Measurements from ENCODE around the gene RGS6.

RGS6 gene

GRCh38 chr14:72401632-72402376, 469.6 kb downstream of the RGS6 start:
- H3K4me3 ChIP-seq (ENCODE audit: control insufficient read depth in 1 of 7, extremely low read depth in 1 of 7, insufficient read depth in 4 of 7, low read depth in 2 of 7, low read length in 6 of 7), result peak overlapping the region in 3 of 7 experiments; percentile 28 to 46 (median 33)
- H3K9me3 ChIP-seq (ENCODE audit: control extremely low read depth in 1 of 5, control insufficient read depth in 4 of 5, insufficient read depth in 2 of 5, low read depth in 1 of 5, low read length in 4 of 5), result no peaks in the 10 kb centered on the region
- peak overlapping the region in 1 of 2 experiments; percentile 68 for H3K27ac ChIP-seq (ENCODE audit: insufficient read depth in 1 of 2, low read depth in 1 of 2, low read length in 2 of 2, poor library complexity in 1 of 2, severe bottlenecking in 2 of 2)
- peaks cover 12 to 31% (median 24%) of the 10 kb centered on the region in 4 experiments for H3K4me1 ChIP-seq (ENCODE audit: control extremely low read depth in 1 of 4, control insufficient read depth in 4 of 4, insufficient read depth in 4 of 4, low read length in 3 of 4)
- H3K27me3 ChIP-seq (replicated peaks in 2 of 5; ENCODE audit: control insufficient read depth in 4 of 5, insufficient read depth in 5 of 5, low read length in 4 of 5), result no peaks in the 10 kb centered on the region
- no peaks in the 10 kb centered on the region for H3K36me3 ChIP-seq (ENCODE audit: control insufficient read depth in 4 of 4, insufficient read depth in 4 of 4, low read length in 3 of 4)
- DNase-seq, result peak; percentile 90 to 97 (median 97)
- 0% methylated on average over 5 of the region's 8 CpGs for WGBS (ENCODE audit: insufficient coverage)
- ChIA-PET CTCF (no interaction called here), POLR2A (interaction anchor here (0.6 kb wide), 1 partner anchor 38 kb away, joined by 5 read pairs; no protein-coding TSS in a partner anchor)

DNA sequence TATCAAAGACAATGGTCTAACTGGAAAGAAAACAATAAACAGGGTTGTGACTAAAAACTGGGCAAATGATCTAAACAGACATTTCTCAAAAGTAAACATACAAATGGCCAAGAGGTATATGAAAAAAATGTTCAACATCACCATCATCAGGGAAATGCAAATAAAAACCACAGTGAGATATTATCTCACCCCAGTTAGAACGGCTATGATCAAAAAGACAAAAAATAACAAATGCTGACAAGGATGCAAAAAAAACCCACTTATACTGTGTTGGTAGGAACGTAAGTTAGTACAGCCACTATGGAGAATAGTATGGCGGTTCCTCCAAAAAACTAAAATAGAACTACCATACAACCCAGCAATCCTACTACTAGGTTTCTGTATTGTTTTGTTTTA, 470.1 kb downstream of the RGS6 start:
- peak overlapping the region in 2 of 7 experiments; percentile 33 to 46 for H3K4me3 ChIP-seq (ENCODE audit: control insufficient read depth in 1 of 7, extremely low read depth in 1 of 7, insufficient read depth in 4 of 7, low read depth in 2 of 7, low read length in 6 of 7)
- DNase-seq, result peak; percentile 39 to 79 (median 60)
- no CpG with 5 or more reads among the region's 3 CpGs for WGBS (ENCODE audit: insufficient coverage)
- ChIA-PET POLR2A (no interaction called here), CTCF (no interaction called here)
- no peaks in the 10 kb centered on the region for H3K9me3 ChIP-seq (ENCODE audit: control extremely low read depth in 1 of 5, control insufficient read depth in 4 of 5, insufficient read depth in 2 of 5, low read depth in 1 of 5, low read length in 4 of 5)
- no peak overlapping the region for H3K27ac ChIP-seq (ENCODE audit: insufficient read depth in 1 of 2, low read depth in 1 of 2, low read length in 2 of 2, poor library complexity in 1 of 2, severe bottlenecking in 2 of 2)
- H3K4me1 ChIP-seq (ENCODE audit: control extremely low read depth in 1 of 4, control insufficient read depth in 4 of 4, insufficient read depth in 4 of 4, low read length in 3 of 4), result peaks cover 12 to 31% (median 24%) of the 10 kb centered on the region in 4 experiments
- H3K36me3 ChIP-seq (ENCODE audit: control insufficient read depth in 4 of 4, insufficient read depth in 4 of 4, low read length in 3 of 4), result no peaks in the 10 kb centered on the region
- no peaks in the 10 kb centered on the region for H3K27me3 ChIP-seq (replicated peaks in 2 of 5; ENCODE audit: control insufficient read depth in 4 of 5, insufficient read depth in 5 of 5, low read length in 4 of 5)

DNA sequence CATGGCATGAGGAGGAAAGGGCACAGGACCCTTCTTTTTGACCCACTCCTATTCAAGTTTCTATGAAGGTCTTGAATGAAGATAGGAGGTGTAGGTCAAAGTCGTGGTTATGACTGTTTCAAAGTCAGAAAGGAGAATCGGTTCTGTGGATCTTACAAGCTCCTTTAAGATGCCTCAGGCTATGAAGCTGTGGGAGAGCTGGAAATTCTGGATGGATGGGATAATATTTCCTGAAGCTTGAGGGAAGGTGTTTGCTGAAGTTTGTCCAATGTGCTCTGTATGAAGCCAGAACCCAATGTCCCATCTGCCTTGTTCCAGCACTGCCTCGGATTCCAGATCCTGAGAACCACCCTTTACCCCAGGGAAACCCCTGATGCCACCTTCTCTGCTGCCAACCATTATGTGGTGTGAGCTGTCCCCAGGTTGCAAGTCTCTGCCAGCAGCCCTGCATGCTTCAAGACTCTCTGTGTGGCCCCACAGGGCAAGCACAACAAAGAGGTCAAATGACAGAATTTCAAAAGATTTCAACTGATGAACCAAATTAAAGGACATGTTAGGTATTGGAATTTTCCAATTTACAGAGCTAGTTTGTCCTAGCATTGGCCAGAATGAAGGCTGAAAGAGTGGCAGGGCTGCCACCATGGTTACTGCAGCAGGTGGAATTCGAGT, 472.0 kb downstream of the RGS6 start:
- no peak overlapping the region for H3K27ac ChIP-seq (ENCODE audit: insufficient read depth in 1 of 2, low read depth in 1 of 2, low read length in 2 of 2, poor library complexity in 1 of 2, severe bottlenecking in 2 of 2)
- ChIA-PET CTCF (interaction anchor here (1.8 to 1.9 kb wide), 2 partner anchors 16 to 380 kb away, joined by 6 to 7 read pairs; no protein-coding TSS in a partner anchor), POLR2A (no interaction called here)

GRCh38 chr14:72404998-72405397, 472.8 kb downstream of the RGS6 start:
- no peak overlapping the region for H3K27ac ChIP-seq (ENCODE audit: insufficient read depth in 1 of 2, low read depth in 1 of 2, low read length in 2 of 2, poor library complexity in 1 of 2, severe bottlenecking in 2 of 2)
- WGBS (ENCODE audit: insufficient coverage), result 74% methylated on average over 3 of the region's 3 CpGs
- H3K4me1 ChIP-seq (ENCODE audit: control extremely low read depth in 1 of 4, control insufficient read depth in 4 of 4, insufficient read depth in 4 of 4, low read length in 3 of 4), result peaks cover 12 to 30% (median 24%) of the 10 kb centered on the region in 4 experiments
- no peak overlapping the region for H3K4me3 ChIP-seq (ENCODE audit: control insufficient read depth in 1 of 7, extremely low read depth in 1 of 7, insufficient read depth in 4 of 7, low read depth in 2 of 7, low read length in 6 of 7)
- DNase-seq, result no peak
- H3K36me3 ChIP-seq (ENCODE audit: control insufficient read depth in 4 of 4, insufficient read depth in 4 of 4, low read length in 3 of 4), result no peaks in the 10 kb centered on the region
- no peaks in the 10 kb centered on the region for H3K27me3 ChIP-seq (replicated peaks in 2 of 5; ENCODE audit: control insufficient read depth in 4 of 5, insufficient read depth in 5 of 5, low read length in 4 of 5)
- ChIA-PET CTCF (interaction anchor here (1.8 to 1.9 kb wide), 2 partner anchors 15 to 381 kb away, joined by 6 to 7 read pairs; no protein-coding TSS in a partner anchor), POLR2A (no interaction called here)
- peaks cover 0 to 5% (median 0%) of the 10 kb centered on the region in 5 experiments for H3K9me3 ChIP-seq (ENCODE audit: control extremely low read depth in 1 of 5, control insufficient read depth in 4 of 5, insufficient read depth in 2 of 5, low read depth in 1 of 5, low read length in 4 of 5)

More for the DNA sequence above, 472.0 kb downstream of the RGS6 start:
- Histone ChIP-seq H3K36me3 (ENCODE audit: control insufficient read depth in 4 of 4, insufficient read depth in 4 of 4, low read length in 3 of 4) (no peaks in the 10 kb centered on the region), H3K4me1 (ENCODE audit: control extremely low read depth in 1 of 4, control insufficient read depth in 4 of 4, insufficient read depth in 4 of 4, low read length in 3 of 4) (peaks cover 12 to 31% (median 24%) of the 10 kb centered on the region in 4 experiments), H3K9me3 (ENCODE audit: control extremely low read depth in 1 of 5, control insufficient read depth in 4 of 5, insufficient read depth in 2 of 5, low read depth in 1 of 5, low read length in 4 of 5) (peaks cover 0 to 4% (median 0%) of the 10 kb centered on the region in 5 experiments), H3K4me3 (ENCODE audit: control insufficient read depth in 1 of 7, extremely low read depth in 1 of 7, insufficient read depth in 4 of 7, low read depth in 2 of 7, low read length in 6 of 7) (no peak overlapping the region), H3K27me3 (replicated peaks in 2 of 5; ENCODE audit: control insufficient read depth in 4 of 5, insufficient read depth in 5 of 5, low read length in 4 of 5) (no peaks in the 10 kb centered on the region)
- DNase-seq, result no peak
- WGBS (ENCODE audit: insufficient coverage), result 90% methylated on average over 2 of the region's 4 CpGs

DNA sequence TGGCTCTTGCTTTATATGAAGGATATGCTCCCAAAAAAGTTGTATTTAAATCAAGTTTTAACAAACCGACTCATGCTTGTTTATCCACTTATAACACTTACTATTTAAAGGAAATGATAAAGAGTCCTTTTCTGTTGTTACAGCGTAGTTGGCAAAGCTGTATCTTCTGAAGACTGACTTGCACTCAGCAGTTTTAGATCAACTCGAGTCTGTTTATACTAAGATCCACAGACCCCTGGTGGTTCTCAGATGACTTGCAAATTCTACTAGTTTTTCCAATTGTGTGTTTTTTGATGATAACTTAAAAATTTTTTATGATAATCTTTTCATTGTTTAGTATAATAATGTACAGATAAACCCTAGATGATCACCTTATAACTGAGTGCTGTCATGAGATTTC, 475.8 kb downstream of the RGS6 start:
- CTCF ChIA-PET, result interaction anchor here (1.6 to 2.2 kb wide), 2 partner anchors 10 to 18 kb away, joined by 3 to 5 read pairs; no protein-coding TSS in a partner anchor
- POLR2A ChIA-PET, result no interaction called here

DNA sequence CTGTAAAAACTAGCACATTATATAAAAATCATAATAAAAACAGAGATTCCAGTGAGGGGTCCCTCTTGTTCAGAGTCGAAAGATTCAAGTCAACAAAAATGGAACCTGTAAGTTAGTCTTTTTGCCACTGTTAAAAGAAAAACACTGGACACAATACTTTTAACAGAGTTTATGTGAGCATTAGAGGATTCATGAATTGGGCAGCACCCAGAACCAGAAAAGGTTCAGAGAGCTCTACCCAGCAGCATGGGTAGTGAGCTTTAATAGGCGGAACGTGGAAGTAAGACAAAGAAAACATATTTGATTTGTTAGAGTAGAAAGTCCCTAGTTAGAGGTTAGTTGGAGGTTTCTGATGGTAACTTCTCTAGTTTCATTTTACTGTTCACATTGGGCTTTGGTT, 476.8 kb downstream of the RGS6 start:
- Histone ChIP-seq H3K9me3 (ENCODE audit: control extremely low read depth in 1 of 5, control insufficient read depth in 4 of 5, insufficient read depth in 2 of 5, low read depth in 1 of 5, low read length in 4 of 5) (peaks cover 0 to 5% (median 0%) of the 10 kb centered on the region in 5 experiments), H3K27me3 (replicated peaks in 2 of 5; ENCODE audit: control insufficient read depth in 4 of 5, insufficient read depth in 5 of 5, low read length in 4 of 5) (no peaks in the 10 kb centered on the region), H3K4me1 (ENCODE audit: control extremely low read depth in 1 of 4, control insufficient read depth in 4 of 4, insufficient read depth in 4 of 4, low read length in 3 of 4) (no peaks in the 10 kb centered on the region), H3K27ac (ENCODE audit: insufficient read depth in 1 of 2, low read depth in 1 of 2, low read length in 2 of 2, poor library complexity in 1 of 2, severe bottlenecking in 2 of 2) (no peak overlapping the region), H3K4me3 (ENCODE audit: control insufficient read depth in 1 of 7, extremely low read depth in 1 of 7, insufficient read depth in 4 of 7, low read depth in 2 of 7, low read length in 6 of 7) (no peak overlapping the region), H3K36me3 (ENCODE audit: control insufficient read depth in 4 of 4, insufficient read depth in 4 of 4, low read length in 3 of 4) (no peaks in the 10 kb centered on the region)
- ChIA-PET CTCF (interaction anchor here (2.2 kb wide), 1 partner anchor 9 kb away, joined by 5 read pairs; no protein-coding TSS in a partner anchor), POLR2A (no interaction called here)
- no CpG with 5 or more reads among the region's 3 CpGs for WGBS (ENCODE audit: insufficient coverage)
- DNase-seq, result peak in 2 of 3 donors; percentile 11 to 36

More for the DNA sequence above, 475.8 kb downstream of the RGS6 start:
- H3K9me3 ChIP-seq (ENCODE audit: control extremely low read depth in 1 of 5, control insufficient read depth in 4 of 5, insufficient read depth in 2 of 5, low read depth in 1 of 5, low read length in 4 of 5), result peaks cover 0 to 5% (median 0%) of the 10 kb centered on the region in 5 experiments
- H3K4me3 ChIP-seq (ENCODE audit: control insufficient read depth in 1 of 7, extremely low read depth in 1 of 7, insufficient read depth in 4 of 7, low read depth in 2 of 7, low read length in 6 of 7), result no peak overlapping the region
- peaks cover 0 to 2% (median under 1%) of the 10 kb centered on the region in 4 experiments for H3K4me1 ChIP-seq (ENCODE audit: control extremely low read depth in 1 of 4, control insufficient read depth in 4 of 4, insufficient read depth in 4 of 4, low read length in 3 of 4)
- peak; percentile 18 to 51 (median 49) for DNase-seq
- no peaks in the 10 kb centered on the region for H3K27me3 ChIP-seq (replicated peaks in 2 of 5; ENCODE audit: control insufficient read depth in 4 of 5, insufficient read depth in 5 of 5, low read length in 4 of 5)
- H3K27ac ChIP-seq (ENCODE audit: insufficient read depth in 1 of 2, low read depth in 1 of 2, low read length in 2 of 2, poor library complexity in 1 of 2, severe bottlenecking in 2 of 2), result no peak overlapping the region
- 68% methylated on average over 2 of the region's 3 CpGs for WGBS (ENCODE audit: insufficient coverage)
- H3K36me3 ChIP-seq (ENCODE audit: control insufficient read depth in 4 of 4, insufficient read depth in 4 of 4, low read length in 3 of 4), result no peaks in the 10 kb centered on the region
